Gastroesophageal sphincter (tissue), 4 donors: ENCODE results near the gene RPLP1. TPM values are rescaled to one million over a fixed set of nuclear protein-coding genes. Genes with fewer than 3 reads are reported as not detected.
A peak's percentile ranks its signal among the peaks of the same experiment; 100 is the strongest.

Source experiments
- ATAC-seq: fragments of 150-250 bp; one replicate; pipeline ENCODE4 v1.9.1; 2016; ENCODE audit warnings: mild to moderate bottlenecking, moderate library complexity
- H3K27ac ChIP-seq, 4 donors: fragments of 200-600 bp; sonication (generic) in 3 of 4; 1 replicate in 3 of 4; 2 replicates in 1 of 4; pipeline ENCODE4 v1.5.1; 2016 to 2019
- H3K27me3 ChIP-seq: fragments of 200-600 bp; sonication (generic); one replicate; pipeline ENCODE4 v1.5.1; 2019
- H3K36me3 ChIP-seq, 2 donors: fragments of 200-600 bp; sonication (generic); one replicate each; pipeline ENCODE4 v1.5.1; 2019; ENCODE audit warnings: control low read depth in 1 of 2
- H3K4me1 ChIP-seq, 3 donors: fragments of 200-600 bp; sonication (generic); 1 replicate in 2 of 3; 2 replicates in 1 of 3; pipeline ENCODE4 v1.5.1; 2016 to 2019; ENCODE audit warnings: control low read depth in 2 of 3
- H3K4me3 ChIP-seq, 2 donors: fragments of 200-600 bp; sonication (generic); one replicate each; pipeline ENCODE4 v1.5.1; 2019; ENCODE audit warnings: mild to moderate bottlenecking in 1 of 2, moderate library complexity in 1 of 2
- H3K9me3 ChIP-seq, 3 donors: fragments of 200-600 bp; sonication (generic); one replicate each; pipeline ENCODE4 v1.5.1; 2017 to 2019; ENCODE audit warnings: control low read depth in 2 of 3
- CTCF ChIP-seq, 4 experiments: fragments of 200-600 bp in 2 of 4; fragments of 450-650 bp in 2 of 4; sonication (generic) in 1 of 4; IDR thresholded peaks; one replicate each; pipeline ENCODE4 v1.5.1; 2017 to 2019; ENCODE audit warnings: antibody characterized with exemption in 4 of 4, mild to moderate bottlenecking in 2 of 4, moderate library complexity in 2 of 4
- EP300 ChIP-seq: sonication (generic); formaldehyde crosslinking; IDR thresholded peaks from one replicate; pipeline ENCODE4 v1.6.1; 2017; ENCODE audit warnings: antibody characterized with exemption, mild to moderate bottlenecking
- POLR2A ChIP-seq, 2 donors: fragments of 450-650 bp; IDR thresholded peaks; one replicate each; pipeline ENCODE4 v1.6.1; 2017; ENCODE audit warnings: antibody characterized with exemption in 2 of 2, mild to moderate bottlenecking in 2 of 2, moderate library complexity in 1 of 2
- POLR2AphosphoS5 ChIP-seq: sonication (generic); formaldehyde crosslinking; IDR thresholded peaks from one replicate; pipeline ENCODE4 v1.6.1; 2017; ENCODE audit warnings: antibody characterized with exemption
- WGBS, 2 donors: methylation state at CpG; one replicate each; pipeline ENCODE4 v1.1.5; 2018; ENCODE audit warnings: low coverage in 1 of 2; 5-methylcytosine and 5-hydroxymethylcytosine counted together
- total RNA-seq, 4 donors: library from RNA; depleted of rRNA; stranded (reverse); fragments of >200 nt; gene quantifications; one replicate each; pipeline ENCODE4 v1.1.0, GENCODE V29; 2016

The RPLP1 gene
- total RNA-seq, 4 donors from 2014 or later, result 337 to 657 (median 426) TPM

GRCh38 chr15:69413822-69414700 is 38.6 kb upstream of the RPLP1 start, which contains the start of gene KIF23:
TSS of gene KIF23 (plus strand) at chr15:69414349. CDS start at chr15:69414466, 117 bp downstream.
- no peaks in the 10 kb centered on the region for H3K36me3 ChIP-seq
- H3K4me1 ChIP-seq, result peaks cover 0 to 19% (median 0%) of the 10 kb centered on the region in 3 donors
- no peaks in the 10 kb centered on the region for H3K9me3 ChIP-seq
- H3K27me3 ChIP-seq, result no peaks in the 10 kb centered on the region
- peak within 1 kb of the TSS in 3 of 4 donors; percentile 71 to 86 (median 82) for H3K27ac ChIP-seq
- TF ChIP-seq POLR2AphosphoS5, result no peak
- no peak for TF ChIP-seq POLR2A (IDR thresholded peaks at IDR 0.05)
- no peak for TF ChIP-seq EP300
- TF ChIP-seq CTCF (IDR thresholded peaks at IDR 0.05), result no peak
- peak; percentile 96 for ATAC-seq
- 3 to 13% methylated on average over 6 to 7 of the region's 78 CpGs for WGBS, 2 donors
- peak within 1 kb of the TSS; percentile 54 to 78 for H3K4me3 ChIP-seq

- peak; percentile 72 for ATAC-seq
- Histone ChIP-seq H3K4me3 (peak overlapping the region; percentile 54 to 78), H3K4me1 (peaks cover 0 to 19% (median 0%) of the 10 kb centered on the region in 3 donors), H3K9me3 (no peaks in the 10 kb centered on the region), H3K27ac (peak overlapping the region in 3 of 4 donors; percentile 71 to 86 (median 82)), H3K27me3 (no peaks in the 10 kb centered on the region), H3K36me3 (no peaks in the 10 kb centered on the region)
- TF ChIP-seq POLR2AphosphoS5, result peak; percentile 56
- TF ChIP-seq EP300, result no peak
- WGBS, 2 donors, result 0% methylated on average over 2 to 3 of the region's 29 CpGs
Measured at GRCh38 chr15:69414701-69415167, 37.9 kb upstream of the RPLP1 start.

- Histone ChIP-seq H3K27ac (no peak overlapping the region), H3K27me3 (no peaks in the 10 kb centered on the region), H3K4me1 (peaks cover 0 to 19% (median 0%) of the 10 kb centered on the region in 3 donors), H3K9me3 (no peaks in the 10 kb centered on the region), H3K4me3 (no peak overlapping the region), H3K36me3 (no peaks in the 10 kb centered on the region)
- no peak for TF ChIP-seq POLR2A (IDR thresholded peaks at IDR 0.05)
- no peak for TF ChIP-seq CTCF (IDR thresholded peaks at IDR 0.05)
- no peak for TF ChIP-seq EP300
- TF ChIP-seq POLR2AphosphoS5, result no peak
- ATAC-seq, result no peak
- 61 to 65% methylated on average over 3 of the region's 3 CpGs for WGBS, 2 donors
Measured at GRCh38 chr15:69415381-69415780, 37.2 kb upstream of the RPLP1 start.

GRCh38 chr15:69417581-69417980 is 35.0 kb upstream of the RPLP1 start:
- H3K4me3 ChIP-seq, result no peak overlapping the region
- no peaks in the 10 kb centered on the region for H3K9me3 ChIP-seq
- H3K27ac ChIP-seq, result no peak overlapping the region
- H3K4me1 ChIP-seq, result peaks cover 0 to 19% (median 0%) of the 10 kb centered on the region in 3 donors
- no peaks in the 10 kb centered on the region for H3K36me3 ChIP-seq
- H3K27me3 ChIP-seq, result no peaks in the 10 kb centered on the region
- TF ChIP-seq CTCF (IDR thresholded peaks at IDR 0.05) (no peak), POLR2AphosphoS5 (no peak), EP300 (no peak), POLR2A (IDR thresholded peaks at IDR 0.05) (no peak)
- ATAC-seq, result no peak

GRCh38 chr15:69421498-69421897 is 31.1 kb upstream of the RPLP1 start:
- TF ChIP-seq POLR2A (IDR thresholded peaks at IDR 0.05) (no peak), POLR2AphosphoS5 (no peak), EP300 (no peak), CTCF (IDR thresholded peaks at IDR 0.05) (no peak)
- no peak overlapping the region for H3K27ac ChIP-seq
- H3K4me3 ChIP-seq, result no peak overlapping the region
- H3K36me3 ChIP-seq, result no peaks in the 10 kb centered on the region
- ATAC-seq, result no peak
- no peaks in the 10 kb centered on the region for H3K9me3 ChIP-seq
- no peaks in the 10 kb centered on the region for H3K27me3 ChIP-seq
- no peaks in the 10 kb centered on the region for H3K4me1 ChIP-seq
